ENCODE results near the gene STMN1.

STMN1 gene

DNA sequence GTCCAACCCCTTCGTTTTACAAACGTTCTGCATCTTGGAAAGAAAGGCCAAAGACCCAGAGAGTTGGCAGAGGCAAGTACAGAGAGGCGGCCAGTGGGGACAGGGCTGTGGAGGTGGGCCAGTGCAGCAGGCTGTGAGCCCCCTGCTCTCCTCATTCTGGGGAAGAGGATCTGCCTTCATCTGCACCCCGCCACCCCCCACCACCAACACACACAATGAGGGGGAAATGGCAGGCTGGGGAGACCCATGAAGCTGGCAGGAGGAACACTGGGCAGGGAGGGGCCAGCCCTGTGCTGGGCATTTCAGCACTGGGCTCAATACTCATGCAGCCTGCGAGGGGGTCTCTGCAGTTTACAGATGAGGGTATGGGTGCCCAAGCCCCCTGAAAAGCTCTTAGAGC, 14.6 kb downstream of the STMN1 start:
- DNase-seq: no peak

DNA sequence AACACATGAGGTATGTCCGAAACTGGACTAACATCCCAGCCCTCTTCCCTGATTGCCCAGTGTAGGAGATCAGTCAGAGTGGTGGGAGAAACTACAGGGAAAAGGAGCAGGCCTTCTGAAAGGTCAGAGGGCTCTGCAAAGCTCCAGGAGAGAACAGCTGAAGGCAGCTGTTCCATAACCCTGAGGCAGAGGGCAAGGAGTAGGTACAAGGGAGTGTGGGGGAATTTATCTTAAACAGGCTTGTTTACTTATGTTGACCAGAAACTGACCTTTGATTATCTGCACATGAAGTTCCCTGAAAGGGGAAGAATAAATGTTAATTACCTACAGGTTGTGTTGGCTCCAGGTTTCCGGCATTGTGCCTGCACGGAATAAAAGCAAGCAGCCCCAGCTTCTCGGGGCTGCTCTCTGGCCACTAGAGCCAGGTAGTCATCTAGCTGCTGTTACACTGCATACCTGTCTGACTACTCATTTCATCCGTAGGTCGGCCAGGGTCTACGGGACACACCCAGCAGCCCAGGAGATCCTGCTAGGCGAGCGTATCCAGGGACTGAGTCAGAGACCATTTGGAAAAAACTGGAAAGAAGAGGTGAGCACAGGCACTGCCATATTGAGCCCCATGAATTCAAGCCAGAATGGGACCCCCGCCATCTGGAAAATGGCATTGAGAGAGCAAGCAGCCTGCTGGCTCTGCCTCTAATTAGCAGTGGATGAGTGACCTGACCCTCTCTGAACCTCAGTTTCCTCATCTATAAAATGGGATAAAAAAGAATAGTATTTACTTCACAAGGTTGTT, 15.8 kb downstream of the STMN1 start:
- DNase-seq: no peak

DNA sequence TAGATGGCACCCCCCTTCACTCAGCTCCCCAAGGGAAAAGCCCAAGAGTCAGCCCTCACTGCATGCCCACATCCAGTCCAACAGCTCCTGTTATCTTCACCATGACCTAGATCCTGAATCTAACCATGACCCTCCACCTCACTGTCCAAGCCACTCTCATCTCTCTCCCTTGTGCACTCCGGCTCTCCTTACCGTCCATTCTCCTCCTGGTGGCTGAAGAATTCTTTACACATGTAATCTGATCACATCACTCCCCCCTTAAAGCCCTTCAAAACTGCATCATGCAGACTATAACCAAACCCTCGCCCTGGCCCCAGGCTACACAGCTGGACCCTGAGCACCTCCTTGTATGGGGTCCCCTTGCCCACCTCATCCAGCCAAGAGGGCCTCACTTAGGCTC, 16.7 kb downstream of the STMN1 start:
- no peak for DNase-seq

DNA sequence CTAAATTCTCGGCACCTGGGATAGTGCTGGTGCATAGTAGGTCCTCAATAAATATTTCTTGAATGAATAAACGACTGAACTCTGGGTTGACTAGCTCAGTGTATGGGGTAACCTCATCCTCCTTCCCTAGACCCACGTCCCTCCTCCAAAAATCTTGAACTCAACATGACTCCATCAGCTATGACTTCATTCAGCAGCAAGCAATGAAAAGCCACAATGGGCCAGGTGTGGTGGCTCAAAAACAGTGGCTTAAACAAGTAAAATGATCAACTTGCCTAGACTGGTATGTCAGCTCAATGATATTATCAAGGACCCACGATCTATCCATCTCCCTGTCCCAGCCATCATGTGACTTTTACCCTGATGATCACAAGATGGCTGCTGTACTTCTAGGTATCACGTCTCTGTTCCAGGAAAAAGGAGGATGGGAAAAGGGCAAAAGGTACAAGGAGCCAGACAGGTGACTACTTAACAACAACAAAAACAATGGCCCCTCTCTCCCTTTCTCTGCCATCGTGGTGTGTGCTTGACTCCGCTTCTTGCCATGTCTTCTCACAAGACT, 17.7 kb downstream of the STMN1 start:
- no peak for DNase-seq

DNA sequence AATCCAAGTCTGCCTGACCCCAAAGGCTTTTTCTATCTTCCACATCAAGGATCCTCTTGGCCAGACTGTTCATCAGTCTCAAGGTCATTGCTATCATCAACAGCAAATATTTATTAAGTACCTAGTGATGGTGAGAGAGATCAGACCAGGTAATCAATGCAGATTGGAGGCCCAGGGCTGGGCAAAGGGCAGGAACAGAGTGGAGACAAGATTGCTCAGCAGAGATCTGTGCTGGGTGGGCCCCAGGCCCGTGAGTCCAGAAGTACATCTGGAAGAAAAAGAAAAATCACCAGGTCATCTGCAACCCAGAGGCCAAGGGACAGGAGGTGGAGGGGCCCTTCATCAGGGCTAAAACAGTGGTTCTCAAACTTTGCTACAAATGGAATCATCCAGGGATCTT, 20.6 kb downstream of the STMN1 start:
- no peak for DNase-seq

DNA sequence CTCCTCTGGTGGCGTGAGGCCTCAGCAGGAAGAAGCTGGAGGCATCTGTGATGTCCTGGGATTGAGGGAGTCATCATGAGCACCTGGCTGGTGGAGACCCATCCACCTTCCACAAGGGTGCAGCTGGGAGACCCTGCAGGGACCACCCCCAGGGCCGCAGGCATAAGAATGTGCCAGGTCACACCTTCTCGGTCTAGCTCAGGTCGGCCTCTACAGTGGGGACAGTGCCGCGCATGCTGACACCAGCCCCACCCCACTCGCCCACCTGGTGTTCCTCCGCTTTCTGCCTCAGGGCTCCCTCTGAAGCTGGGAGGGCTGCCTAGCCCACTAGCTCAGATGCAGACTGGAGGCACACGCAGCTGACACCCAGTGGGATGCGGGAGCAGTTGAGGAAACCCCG, 25.0 kb downstream of the STMN1 start:
- DNase-seq: no peak

DNA sequence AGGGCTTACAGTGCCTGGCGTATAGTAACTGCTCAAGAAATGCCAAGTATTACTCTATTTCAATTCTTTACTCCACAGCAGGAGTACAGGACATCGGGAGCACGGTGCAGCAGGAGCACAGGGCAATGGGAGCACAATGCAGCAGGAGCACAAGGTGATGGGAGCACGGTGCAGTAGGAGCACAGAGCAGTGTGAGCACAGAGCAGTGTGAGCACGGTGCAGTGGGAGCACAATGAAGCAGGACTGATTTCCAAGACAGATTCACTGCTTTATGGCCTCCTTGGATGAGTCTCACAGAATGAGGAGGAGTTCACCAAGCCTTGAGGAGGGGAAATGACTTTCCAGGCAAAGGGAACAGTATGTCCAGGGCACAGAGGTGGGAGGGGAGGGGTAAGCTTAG, 25.7 kb downstream of the STMN1 start:
- DNase-seq: no peak

DNA sequence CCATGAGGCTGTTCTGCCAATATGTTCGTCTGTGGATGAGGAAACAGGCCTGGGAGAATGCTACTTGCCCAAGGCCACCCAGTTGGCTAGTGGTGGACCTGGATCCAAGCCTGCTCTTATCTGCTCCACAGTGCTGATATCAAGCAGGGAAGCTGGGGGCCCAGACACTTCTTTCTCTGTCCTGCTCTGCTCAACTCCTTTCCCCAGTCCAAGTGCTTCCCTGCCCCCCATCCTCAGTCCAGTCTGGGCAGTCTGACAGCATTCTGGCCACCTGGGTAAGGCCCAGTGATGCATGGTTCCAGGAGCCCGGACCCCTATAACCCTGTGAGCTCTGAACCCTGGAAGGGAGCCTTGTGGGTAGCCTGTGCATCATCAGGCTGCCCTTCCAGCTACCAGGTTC, 26.5 kb downstream of the STMN1 start:
- no peak for DNase-seq

DNA sequence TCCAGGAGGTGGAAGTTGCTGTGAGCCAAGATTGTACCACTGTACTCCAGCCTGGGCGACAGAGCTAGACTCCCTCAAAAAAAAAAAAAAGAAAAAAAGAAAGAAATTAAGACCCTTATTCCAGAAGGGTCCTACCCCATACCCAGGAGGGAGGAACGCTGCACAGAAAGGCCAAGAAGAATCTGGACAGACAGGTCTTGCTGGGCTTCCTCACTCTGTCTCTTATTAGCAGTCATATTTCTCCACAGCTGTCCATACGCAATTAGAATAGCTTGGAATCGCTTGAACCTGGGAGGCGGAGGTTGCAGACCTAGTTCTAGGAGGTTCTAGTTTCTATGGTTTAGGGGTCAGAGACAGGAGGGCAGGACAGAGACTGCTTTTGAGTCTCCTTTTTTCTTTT, 27.5 kb downstream of the STMN1 start:
- no peak for DNase-seq

DNA sequence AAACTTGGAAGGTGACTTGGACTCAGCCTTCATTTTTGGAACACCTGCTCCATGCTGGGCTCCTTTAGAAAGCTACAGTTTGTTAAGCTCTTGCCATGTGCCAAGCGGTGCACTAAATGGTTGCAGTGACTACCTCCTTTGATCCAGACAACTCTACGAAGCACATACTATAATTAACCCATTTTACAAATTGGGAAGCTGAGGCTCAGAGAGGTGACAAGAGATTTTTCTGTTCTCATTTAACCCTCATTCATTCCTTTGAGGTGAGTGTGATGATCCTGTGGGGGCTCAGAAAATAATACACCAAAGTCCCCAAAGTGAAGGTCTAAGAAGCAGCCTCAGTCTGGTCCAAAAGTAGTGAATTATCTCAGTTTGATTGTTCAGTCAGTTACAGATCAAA, 29.1 kb downstream of the STMN1 start:
- no peak for DNase-seq

DNA sequence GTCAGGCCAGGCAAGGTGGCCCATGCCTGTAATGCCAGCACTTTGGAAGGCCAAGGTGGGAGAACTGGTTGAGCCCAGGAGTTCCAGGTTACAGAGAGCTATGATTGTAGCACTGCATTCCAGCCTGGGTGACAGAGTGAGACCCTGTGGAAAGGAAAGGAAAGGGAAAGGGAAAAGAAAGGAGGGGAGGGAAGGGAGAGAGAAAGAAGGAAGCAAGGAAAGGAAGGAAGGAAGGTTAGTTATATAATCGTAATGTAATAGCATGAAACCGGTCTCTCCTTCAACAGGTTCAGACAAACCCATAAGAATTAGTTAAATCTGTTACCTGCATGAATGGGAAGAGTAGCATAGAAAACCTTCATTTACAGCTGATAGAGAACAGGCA, 29.5 kb downstream of the STMN1 start:
- no peak for DNase-seq

DNA sequence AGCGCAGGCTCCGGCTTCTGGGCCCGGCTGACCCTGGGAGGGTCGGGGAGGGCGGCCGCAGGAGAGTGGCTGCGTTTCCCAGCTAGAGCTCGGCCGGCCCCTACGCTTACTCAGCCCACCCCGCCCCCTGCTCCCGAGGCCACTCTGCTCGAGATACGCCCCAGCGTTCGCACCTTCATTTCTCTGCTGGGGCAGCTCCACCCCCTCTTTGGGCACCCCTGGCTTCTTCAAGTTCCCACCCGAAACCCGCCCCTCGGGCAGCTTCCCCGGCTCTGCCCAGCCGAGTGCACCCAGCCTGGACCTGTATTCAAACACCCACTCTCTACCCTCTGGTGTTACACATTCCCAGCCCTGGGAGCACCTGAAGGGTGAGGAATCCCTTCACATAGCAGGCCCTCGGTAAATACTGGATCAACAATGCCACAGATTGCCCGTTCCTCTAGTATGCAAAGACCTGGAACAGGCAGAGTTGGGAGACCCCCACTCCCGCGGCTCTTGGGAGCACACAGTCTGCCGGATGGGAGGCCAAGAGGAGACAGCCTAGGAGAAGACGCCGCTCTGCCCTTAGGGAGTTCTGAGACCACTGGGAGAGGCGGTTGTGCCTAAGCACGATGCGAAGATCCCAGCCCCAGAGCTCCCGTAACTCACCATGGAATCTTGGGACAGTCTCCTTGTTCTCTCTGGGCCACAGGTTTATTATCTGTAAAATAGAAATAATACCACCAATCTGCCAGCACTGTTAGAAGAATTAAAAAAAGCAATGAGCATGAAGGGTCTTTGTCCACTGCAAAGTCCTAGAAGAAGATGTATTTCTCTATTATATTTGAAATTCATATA, 30.1 kb downstream of the STMN1 start:
- no peak for DNase-seq

DNA sequence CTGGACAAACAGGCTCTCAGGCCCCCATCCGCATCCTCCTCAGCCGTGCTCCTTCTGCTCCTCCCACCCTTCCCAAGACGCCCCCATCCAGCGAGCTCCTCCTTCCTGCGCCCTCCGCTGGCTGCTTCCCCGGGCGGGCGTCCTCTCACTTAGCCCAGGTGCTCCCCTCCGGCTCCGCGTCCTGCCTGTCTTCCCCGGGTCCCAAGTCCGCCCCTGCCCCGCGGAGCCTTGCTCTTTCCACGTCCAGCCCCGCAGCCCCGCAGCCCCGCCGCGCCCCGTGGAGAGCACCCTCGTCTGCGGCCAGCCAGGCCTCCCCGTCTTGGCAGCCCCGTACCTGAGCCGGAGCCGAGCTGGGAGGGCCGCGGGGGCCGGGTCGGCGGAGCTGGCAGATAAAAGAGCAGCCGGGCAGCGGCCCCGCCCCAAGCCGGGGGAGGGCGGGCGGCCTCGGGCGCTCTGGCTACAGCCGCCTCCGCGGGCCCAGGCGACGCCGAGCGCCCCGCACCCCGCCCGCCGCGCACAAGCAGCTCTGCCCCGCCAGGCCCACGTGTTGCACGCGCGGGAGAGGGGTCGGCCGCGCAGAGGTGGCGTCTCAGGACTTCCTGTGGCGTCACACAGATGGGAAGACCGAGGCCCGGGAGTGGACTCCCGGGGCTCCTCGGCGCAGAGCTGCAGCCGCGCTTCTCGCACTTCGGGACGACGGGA, 30.9 kb downstream of the STMN1 start, which contains the start of gene PAQR7:
TSS of gene PAQR7 (minus strand) at position 555 of the 702 bp plus-strand sequence. CDS start 11,869 bp downstream, outside the sequence.
- peak; percentile 57 for DNase-seq

DNA sequence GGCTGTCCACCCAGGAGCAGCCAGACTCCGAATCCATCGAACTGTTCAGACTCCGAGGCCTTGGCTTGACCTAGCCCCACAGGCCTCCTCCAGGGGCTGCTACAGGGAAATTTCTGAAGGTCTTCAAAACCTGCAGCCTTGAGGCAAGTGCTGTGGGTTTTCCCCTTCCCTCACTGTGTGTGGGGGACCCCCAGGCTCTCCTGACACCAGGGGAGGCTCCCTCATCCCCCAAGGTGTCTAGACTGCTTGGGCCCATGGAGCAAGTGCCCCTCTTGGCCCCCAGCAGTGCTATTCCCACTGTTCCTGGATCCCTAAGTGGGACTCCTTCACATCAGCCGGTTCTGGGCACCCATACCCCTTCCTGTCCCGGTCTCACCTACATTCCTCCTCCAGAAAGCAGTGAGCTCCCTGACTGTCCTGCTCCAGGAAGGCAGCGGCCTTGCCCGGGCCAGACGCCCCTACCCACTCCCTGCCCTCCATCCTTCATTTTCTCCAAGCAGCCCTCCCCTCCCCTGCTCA, 31.5 kb downstream of the STMN1 start:
- DNase-seq: no peak

DNA sequence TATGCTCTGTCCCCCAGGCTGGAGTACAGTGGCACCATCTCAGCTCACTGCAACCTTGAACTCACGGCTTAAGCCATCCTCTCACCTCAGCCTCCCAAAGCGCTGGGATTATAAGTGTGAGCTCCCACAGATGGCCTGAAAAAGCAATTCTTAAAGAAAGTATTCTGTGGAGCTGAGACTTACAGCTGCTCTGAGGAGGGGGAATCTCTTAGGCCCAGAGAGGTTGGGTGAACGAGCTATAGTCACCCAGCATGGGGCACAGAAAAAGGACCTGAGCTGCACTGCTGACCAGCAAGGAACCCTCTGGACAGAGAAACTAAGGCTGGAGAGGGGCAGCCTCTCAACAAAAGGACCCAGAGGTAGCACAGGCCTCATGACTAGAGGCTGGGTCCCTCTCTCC, 32.0 kb downstream of the STMN1 start:
- no peak for DNase-seq

DNA sequence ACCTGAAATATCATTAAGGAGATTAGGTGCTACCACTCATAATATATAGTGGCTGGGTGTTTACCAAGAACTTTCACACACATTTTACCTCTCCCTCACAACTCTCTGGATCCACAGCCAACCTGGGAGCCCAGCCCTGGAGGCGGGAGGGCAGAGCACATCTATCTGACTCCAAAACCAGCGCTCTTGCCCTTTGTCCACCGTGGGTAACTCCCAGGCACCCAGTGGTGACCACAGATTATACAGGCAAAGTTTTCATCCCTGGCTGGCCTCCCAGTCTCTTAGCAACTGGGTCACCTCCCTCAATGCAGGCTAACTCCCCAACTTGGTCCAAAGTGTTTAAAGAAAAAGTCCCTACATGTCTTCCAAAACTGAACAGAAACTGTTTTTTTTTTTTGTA, 33.1 kb downstream of the STMN1 start:
- no peak for DNase-seq

DNA sequence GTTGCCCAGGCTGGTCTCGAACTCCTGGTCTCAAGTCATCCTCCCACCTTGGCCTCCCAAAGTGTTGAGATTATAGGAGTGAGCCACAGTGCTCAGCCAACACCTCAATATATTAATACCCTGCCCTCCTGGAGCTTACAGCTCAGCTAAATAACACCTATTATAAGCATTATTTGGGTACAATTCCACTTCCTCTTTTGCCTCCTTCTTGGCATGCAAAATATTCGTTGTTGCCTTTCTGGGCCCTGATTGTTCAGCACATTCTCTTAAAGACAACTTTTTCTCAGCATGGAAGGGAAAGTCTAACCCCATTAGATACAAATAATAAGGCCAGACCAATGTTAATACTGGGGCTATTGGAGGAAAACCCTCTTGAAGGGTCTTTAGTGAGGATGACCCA, 33.5 kb downstream of the STMN1 start:
- no peak for DNase-seq

DNA sequence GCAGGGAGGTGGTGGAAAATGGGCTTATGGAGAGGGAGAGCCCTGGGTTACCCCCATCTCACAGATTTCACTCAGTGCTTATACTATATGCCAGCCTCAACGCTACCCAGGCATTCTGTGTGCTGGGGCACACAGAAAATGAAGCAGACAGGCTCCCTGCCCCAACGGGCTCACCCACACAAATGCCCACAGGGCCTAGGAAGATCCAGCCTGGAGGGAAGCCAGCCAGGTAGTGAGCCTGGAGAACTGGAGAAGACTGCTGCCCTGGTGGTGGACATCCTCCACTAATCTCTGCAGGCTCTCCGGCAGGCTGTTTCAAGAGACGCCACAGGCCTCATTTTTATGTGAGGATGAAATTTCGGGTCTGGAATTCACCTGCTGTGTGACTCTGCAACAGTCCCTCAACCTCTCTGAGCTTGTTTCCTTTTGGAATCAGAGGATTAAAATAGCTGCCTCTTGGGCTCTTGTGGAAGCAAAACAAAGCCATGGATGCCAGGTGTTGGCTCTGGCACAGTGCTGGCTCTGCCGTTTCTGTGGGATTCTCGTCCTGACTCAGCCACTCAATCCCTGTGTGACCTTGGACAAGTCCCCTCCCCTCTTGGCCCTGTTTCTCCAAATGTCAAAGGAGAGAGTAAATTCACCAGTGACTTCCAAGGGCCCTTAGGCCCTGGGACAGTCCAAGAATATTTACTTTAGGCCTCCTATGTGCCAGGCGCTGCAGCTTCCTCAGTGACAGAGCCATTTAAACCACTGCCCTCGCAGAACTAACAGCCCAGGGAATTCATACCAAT, 34.3 kb downstream of the STMN1 start:
- DNase-seq: no peak

DNA sequence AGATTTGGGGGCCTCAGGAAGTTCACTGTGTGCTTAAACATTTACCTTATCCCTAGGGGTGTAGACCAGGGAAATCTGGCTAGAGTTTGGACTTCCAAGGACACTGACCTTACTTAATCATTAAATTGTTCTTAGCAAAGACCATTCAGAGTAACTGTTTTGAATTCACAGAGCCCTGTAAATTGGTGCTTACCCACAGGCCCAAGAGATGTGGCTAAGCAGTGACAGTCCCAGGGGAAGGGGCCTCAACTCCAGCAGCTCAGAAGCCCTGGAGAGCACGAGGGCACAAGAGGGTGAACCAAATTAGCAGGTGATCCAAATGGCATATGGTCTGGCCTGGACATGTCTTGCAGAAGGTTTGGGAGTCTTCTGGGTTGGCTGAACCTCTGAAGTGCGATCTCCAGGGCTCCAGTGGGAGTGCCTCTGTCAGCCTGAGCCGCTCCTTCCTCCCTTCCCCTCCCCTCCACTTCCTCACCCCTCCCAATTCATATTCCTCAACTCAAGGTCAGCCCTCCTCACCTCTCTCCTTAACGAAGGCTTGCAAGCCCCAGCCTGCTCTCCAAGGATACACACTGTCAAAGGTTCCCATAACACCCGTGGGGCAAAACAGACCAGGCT, 35.0 kb downstream of the STMN1 start:
- DNase-seq: no peak

DNA sequence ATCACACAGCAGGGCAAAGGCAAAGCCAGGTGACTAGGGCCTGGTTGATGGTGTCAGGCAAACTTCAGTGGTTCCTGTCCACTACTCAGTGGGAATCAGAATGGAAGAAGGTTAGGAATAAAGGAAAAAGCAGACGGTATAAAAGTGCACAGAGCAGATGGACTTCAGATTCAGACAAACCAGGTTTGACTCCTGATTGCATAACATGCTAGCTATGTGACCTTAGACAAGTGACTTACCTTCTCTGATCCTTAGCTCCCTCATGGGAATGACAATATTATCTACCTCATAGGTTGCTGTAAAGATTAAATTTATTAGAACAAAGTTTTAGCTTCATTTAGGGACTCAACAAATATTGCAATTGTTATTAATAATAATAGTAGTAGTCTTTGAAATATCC, 35.6 kb downstream of the STMN1 start:
- DNase-seq: no peak

DNA sequence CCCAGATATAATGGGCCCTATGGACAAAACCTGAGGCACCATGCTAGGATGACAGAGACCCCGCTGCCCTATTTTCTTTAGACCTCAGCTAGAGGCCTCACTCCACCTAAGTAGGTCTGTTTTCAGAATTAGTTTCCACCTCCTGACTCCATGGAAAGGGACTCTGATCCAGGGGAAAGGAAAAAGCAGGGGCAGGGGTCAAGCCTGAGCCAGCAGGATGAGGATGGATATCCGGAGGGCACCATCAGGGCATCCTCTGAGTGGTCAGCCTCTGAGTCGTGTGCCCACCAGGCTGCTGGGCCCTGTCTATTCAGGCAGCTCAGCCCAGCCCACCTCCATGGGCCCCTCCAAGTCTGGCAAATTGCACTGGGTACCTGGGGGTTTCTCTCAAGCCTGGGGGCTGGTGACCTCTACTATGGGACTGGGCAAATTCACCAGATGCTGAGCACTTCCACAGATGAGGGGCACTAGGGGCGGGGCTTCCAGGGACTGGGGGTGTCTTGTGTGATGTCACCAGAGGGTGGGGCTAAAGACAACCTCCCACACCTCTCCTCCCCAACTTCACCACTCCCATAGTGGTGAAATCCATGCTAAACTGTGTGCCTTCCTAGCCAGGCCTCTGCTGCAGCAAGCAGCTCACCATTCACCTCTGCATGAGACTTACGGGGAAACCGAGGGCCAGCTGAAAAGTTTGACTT, 36.2 kb downstream of the STMN1 start:
- DNase-seq: no peak
